Uterus (tissue), 2 donors: Measurements from ENCODE around the gene UCK1.

Source experiments
- POLR2A ChIP-seq, 2 donors: fragments of 450-650 bp; IDR thresholded peaks; one replicate each; pipeline ENCODE4 v1.6.1; 2016; ENCODE audit warnings: antibody characterized with exemption in 2 of 2, mild to moderate bottlenecking in 1 of 2, moderate library complexity in 1 of 2
- TF ChIP-seq, protein P1 (sequence below), 4 experiments: fragments of 200-600 bp in 2 of 4; fragments of 450-650 bp in 2 of 4; sonication (generic) in 2 of 4; IDR thresholded peaks; one replicate each; pipeline ENCODE4 v1.5.1; 2016 to 2019; ENCODE audit warnings: antibody characterized with exemption in 4 of 4, mild to moderate bottlenecking in 2 of 4, moderate library complexity in 1 of 4

GRCh38 chr9:131490514-131490913 is 40.5 kb downstream of the UCK1 start:
- TF ChIP-seq, protein P1, sequence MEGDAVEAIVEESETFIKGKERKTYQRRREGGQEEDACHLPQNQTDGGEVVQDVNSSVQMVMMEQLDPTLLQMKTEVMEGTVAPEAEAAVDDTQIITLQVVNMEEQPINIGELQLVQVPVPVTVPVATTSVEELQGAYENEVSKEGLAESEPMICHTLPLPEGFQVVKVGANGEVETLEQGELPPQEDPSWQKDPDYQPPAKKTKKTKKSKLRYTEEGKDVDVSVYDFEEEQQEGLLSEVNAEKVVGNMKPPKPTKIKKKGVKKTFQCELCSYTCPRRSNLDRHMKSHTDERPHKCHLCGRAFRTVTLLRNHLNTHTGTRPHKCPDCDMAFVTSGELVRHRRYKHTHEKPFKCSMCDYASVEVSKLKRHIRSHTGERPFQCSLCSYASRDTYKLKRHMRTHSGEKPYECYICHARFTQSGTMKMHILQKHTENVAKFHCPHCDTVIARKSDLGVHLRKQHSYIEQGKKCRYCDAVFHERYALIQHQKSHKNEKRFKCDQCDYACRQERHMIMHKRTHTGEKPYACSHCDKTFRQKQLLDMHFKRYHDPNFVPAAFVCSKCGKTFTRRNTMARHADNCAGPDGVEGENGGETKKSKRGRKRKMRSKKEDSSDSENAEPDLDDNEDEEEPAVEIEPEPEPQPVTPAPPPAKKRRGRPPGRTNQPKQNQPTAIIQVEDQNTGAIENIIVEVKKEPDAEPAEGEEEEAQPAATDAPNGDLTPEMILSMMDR (IDR thresholded peaks at IDR 0.05): no peak
- TF ChIP-seq POLR2A (IDR thresholded peaks at IDR 0.05): no peak
